NCI-H1048 (cell line): ENCODE measurements around the gene SLC8A3.

Experiments used
- DNase-seq: peaks from one replicate; lab custom pipeline; 2025; lab: John Stamatoyannopoulos, UW

Gene SLC8A3

DNA sequence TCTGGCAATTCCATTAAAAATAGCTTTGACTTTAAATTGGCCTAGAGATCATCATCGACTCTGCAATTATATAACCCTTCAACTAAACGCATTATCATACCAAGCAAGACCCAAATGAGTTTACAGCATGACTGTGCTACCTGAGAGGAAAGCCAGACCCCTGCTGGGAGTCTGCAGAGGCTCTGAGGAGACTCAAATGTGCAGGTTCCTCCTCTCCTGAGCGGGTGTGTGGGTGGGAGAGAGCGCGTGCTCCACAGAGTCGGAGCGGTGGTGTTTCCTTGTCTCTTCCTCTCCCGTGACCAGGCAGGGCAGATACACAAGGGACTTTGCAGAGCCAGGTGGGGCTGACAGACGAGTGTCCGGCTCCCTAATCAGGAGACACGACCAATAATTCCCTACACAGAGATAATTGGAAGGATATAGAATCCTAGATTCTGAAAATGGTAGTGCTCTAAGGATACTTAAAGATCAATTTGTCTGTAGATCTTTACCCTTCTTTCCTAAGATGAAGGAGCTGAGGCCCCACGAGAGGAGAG lies 74.1 kb downstream of the SLC8A3 start:
- DNase-seq: no peak

DNA sequence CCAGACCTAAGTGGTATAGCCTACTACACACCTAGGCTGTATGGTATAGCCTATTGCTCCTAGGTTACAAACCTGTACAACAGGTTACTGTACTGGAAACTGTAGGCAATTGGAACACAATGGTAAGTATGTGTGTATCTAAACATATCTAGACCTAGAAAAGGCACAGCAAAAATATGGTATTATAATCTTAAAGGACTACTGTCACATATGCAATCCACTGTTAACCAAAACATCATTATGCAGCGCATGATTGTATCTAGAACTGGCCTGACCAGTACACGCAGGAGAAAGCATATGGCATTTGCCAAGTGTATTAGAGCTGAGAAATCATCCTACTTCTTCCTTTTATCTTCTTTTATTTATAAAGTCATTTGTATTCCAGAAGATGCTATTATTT lies 75.5 kb downstream of the SLC8A3 start:
- DNase-seq: no peak

DNA sequence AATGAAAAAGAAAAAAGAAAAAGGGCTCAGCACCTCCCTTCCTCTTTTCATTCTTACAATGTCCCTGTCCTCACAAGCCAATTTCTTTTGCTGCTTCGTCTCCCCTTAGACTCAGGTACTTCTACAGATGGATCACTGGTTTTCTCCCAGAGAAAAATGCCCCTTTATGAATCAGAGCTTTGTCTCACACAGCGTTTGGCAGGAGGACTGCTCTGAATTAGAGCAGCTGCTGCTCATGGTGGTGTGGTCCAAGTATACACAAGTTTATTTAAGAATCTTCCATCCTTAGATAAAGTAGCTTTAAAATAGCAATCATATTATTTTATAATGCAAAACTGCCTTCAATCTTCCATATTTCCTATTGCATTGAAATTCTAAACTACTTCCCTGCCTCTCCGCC lies 80.3 kb downstream of the SLC8A3 start:
- DNase-seq: no peak

DNA sequence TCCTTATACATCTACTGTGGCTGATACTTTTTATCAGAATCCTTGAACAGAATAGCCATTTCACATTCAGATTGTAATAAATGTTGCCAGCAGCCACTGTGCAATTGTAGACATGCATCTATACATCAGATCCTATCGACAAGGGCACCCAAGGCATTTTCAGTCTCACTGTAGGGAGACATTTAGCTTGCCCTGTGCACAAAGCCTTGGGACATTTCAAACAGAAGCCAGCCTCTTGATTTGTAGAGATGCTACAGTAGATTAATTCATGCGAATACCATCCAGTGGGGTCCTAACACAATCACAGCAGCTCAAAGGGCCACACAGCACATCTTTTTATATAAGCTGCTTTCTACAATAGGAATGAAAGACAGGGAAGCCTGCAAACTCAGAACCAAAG lies 81.4 kb downstream of the SLC8A3 start:
- DNase-seq: no peak

DNA sequence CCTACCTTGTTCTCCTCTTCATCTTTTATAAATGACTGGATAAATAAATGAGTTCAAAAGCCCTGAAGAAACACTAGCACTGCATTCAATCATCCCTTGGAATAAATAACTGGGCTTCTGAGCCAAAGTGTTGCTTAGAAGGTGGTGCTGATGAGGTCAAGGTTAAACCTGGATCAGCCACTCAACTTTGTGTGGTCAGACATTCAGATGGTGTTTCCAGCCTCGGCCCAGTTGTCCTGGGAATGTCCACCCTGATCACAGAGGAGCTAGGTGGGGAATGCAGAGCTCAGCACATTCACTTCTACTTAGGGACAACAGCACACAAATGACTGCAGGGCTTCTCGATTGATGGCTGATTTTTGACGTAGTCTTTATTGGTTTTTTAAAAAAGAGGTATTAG lies 88.7 kb downstream of the SLC8A3 start:
- DNase-seq: no peak

DNA sequence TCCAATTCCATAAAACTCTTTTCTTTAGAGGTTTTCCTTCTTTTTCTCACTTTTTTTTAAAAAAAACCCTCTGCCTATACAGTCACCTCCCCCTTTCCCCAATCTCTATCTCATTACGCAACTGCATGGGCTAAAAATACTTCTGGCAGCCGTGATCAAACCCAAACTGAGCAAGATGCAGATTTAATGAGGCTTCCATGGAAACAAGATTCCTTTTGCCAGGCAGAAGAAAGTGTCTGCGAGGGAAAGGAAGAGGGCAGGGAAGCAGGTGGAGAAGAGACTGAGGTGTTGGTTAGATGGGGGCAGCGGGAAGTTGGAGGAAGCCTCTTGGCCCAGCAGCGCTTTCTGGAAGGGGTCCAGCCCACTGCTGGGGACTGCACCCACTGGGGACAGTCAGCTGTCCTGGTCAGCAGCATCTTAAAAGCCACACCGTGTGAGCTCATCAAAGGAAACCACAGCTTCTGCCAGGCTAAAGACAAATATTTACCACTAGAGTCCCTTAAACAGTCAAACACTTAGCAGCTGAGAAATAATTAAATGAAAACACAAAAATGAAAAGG lies 90.4 kb downstream of the SLC8A3 start:
- DNase-seq: no peak

DNA sequence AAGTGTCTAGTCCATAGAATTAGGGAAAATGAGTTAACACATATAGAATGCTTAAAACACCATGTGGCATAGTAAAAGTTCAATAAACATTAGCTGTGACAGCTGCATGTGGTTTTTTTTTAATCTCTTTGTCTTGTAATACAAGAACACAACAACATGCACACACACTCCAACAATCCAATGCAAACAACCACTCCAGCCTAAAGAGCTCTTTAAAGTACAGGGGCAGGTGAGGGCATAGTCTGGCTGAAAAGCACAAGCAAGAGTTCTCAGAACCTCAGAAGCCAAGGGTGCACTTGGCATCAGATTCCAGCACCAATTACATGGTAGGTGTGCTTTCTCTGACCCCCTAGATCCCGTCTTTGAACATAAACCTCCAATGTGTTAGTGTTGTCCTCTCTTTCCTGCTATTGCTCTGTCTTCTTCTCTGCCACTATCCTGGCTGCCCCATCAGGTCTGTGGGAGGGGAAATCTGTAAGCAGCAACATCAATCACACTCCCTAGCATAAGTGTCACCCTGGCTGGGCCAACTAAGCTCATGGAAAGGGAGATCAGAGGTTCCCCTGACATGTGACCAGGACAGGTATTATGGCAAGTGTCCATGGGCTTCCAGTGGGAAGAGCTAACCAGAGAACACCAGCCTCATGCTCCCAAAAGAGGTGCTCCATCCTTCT lies 91.0 kb downstream of the SLC8A3 start:
- no peak for DNase-seq

DNA sequence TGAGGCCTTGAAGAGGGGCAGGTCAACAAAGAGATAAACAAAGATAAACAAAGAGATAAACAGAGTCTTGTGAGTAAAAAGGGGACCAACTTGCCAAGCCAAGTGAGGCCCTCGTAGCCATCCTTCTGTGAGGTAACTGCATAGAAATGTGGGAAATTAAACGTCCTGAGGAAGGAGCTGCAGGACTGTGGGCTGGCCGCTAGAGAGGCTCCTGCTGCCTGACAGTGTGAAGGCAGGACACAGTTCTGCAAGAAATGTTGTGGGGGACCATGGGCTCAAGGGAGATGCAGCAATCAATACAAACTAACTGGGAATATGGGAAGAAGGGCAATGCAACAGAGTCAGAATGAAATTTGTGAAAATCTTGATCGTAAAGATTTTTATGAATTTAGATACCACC lies 91.9 kb downstream of the SLC8A3 start:
- DNase-seq: no peak

DNA sequence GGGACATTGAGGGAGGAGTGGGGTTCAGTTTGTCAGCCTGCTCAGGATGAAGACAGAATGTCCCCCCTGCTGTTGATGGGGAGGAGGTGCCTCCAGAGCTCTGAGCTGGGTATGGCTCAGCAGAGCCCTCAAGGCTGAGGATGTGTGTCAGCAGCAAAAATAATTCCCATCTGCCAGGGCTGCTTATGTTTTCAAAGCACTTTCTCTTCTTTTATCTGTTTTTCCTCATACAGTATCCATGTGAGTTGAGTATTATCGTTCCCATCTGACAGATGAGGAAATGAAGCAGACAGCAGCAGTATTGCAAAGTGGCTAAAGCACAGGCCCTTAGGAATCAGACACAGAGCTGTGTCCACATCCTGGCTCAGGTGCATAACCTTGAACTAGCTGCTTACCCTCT lies 94.1 kb downstream of the SLC8A3 start:
- no peak for DNase-seq

DNA sequence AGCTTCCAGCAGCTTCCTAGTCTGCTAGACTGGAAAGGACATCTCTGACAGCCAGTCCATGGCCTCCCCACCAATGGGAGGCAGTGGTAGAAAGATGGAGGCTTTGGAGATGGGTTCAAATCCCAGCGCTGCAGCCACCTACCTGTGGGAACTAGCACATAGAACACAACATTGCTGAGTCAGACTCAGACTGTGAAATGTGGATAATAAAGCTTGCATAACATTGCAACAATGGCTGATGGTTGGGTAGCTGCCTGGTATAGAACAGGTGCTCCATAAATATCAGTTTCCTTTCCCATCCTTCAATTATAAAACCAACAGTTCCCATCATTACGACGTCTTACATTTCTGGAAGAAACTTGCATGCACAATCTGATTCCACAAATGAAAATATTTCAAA lies 94.6 kb downstream of the SLC8A3 start:
- no peak for DNase-seq

DNA sequence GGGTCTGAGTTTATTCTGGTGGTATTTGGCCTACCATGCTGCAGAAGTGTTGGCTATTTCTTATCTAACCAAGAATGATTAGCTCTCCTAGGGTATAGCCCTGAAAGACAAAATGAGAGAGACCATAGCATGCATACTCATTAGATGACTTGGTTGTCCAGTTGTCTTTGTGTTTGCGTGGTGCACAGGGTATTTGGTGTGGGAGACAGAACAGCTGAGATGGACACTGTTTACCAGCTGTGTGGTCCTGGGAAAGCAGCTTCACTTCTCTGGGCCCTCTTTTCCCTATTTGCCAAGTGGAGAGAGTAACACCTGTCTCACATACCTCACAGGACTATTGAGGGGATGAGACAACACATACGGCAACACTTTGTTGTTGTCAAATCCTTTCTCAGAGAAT lies 95.6 kb downstream of the SLC8A3 start:
- no peak for DNase-seq

DNA sequence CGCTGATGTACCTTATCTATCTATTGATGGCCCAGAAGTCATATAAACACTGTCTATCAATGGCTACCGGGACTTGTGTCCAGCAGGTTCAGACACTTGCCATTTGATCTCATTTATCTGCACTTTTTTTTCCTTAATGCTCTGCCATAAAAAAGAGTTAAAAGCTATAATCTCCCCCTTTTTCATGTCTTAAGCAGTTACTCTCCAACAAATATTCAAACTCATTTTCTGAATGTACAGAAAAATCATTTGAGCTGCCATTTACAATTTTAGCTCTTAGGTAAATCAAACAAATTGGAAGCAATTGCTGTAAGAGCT lies 101.4 kb downstream of the SLC8A3 start:
- no peak for DNase-seq

DNA sequence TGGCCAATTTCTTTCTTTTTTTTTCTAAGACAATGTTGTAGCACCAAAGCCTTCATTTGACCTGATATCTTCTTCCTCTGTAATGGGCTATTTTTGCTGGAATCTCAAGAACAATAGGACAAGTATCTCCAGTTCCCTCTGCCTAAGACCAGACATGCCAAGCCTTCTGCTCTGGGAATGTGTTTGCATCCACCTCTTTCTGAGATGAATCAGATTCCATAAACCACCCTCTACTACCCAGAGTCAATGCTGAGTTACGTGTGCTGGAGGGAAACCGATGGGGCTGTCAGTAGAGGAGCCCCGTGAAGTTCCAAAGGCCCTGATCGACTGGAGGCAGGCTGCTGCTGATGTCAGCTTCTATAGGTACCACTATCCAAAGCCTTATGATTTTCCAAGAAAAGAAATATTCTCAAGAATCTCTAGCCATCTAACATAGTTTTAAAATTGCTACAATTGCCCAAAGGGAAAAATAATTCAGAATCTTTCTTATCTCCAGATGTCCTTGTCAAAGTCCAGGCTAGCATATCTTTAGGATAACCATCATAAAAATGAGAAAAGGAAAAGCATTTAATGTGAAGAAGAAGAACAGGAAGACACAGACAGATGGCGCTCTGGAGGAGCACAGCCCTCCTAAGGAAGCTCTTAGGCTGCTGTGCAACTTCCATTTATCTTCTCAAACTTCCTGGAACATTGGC lies 101.9 kb downstream of the SLC8A3 start:
- no peak for DNase-seq

DNA sequence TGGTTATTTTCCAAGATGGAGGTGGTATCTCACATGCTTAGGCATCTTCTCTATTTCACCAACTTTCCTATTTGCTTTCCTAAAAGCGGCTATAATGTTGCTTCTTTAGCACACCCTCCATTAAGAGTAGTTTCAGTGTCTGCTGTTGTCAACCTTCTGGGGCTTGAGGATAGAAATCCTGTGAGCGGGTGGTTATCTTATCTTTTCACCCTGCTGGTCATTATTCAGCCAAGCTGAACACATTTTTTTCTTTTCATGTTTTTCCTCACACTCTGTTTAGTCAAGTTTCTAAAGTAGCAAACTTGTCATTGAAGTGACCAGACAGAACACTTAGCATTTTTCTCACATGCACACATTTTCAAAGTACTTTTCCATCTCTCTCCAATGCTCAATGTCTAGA lies 104.5 kb downstream of the SLC8A3 start:
- DNase-seq: no peak

DNA sequence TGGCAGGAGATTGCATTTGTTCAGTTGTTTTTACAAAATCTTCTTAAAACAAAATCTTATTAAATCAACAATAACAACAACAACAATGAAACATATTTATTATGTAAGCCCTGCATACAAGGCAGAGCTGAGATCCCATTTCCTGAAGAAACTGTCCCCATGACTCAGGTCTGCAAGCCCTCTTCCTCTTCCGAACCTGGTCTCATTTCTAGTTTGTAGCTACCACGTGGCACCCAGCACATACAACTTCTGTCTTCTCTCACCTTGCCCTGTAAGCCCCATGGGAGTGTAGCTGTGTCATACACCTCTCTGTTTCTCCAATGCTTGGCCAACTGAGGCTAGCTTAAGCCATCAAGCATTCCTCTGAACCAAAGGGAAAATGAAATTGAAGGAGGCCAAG lies 106.4 kb downstream of the SLC8A3 start:
- no peak for DNase-seq

DNA sequence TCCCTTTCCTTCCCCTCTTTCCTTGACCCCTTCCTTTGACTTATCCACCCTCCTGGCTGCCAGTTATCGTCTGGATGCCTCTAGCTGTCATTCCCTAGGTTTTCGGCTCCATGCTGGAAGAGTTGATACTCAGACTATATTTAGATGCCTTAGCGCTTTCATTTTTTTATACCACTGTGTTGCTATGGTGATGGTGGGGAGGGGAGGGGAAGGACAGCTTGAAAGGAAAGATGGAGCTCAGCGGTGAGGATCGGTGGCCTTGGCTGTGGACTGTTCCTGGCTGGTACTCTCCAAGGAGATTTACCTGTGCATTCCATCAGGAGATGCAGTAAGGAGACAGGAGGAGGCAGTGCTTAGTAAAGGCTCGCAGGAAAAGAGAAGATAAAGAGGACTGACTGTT lies 108.7 kb downstream of the SLC8A3 start:
- DNase-seq: no peak

DNA sequence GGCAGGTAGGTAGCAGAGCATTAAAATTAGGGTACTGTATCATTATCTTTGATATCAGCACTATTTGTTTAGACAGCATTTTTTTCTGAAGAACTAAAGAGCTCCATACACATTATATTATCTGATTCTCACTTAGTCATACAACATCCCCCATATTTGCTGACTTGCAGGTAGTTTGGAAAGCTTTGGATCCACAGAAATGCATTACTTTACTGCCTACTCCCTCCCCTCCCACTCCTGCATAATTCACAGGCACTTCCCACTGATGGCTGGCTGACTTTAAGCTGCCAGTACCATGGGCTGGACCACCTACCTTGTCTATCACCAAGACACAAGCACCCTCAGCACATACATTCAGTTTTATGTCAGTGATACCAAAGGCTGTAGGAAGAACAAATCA lies 110.4 kb downstream of the SLC8A3 start:
- no peak for DNase-seq

DNA sequence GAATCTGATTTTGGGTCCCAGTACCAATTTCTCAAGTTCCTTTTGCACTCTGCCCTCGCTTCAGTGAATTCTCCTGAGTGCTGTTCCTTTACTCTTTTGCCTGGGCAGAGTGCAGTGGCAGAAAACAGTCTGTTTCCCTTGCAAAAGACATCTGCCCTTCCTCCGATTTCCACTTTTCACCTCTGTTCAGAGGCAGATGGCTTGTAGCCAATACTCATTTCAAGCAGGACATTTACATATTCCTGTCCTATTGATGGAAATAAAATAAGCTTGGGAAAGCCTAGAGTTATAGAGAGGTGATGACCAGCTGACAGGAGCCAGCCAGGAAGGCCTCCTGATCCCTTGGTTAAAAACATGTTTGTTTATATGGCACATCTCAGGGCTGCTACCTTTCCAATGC lies 111.0 kb downstream of the SLC8A3 start:
- no peak for DNase-seq

DNA sequence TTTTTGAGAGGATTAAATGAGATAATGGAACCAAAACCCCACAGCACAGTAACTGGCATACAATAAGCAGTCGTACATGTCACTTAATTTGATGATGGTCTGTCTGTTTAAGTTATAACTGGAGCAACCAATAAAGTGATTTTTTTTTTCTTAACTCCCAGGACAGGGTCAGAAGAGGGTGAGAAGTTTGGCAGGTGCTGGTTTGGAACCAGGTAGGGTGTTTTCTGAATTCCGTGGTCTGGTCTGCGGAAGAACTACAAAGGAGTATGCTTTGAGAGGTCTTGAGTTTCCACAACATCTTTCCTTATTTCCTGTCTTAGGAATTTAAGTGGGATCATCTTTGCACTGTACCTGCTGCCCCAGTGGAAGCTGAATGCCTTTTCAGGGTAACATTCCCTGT lies 111.7 kb downstream of the SLC8A3 start:
- no peak for DNase-seq

DNA sequence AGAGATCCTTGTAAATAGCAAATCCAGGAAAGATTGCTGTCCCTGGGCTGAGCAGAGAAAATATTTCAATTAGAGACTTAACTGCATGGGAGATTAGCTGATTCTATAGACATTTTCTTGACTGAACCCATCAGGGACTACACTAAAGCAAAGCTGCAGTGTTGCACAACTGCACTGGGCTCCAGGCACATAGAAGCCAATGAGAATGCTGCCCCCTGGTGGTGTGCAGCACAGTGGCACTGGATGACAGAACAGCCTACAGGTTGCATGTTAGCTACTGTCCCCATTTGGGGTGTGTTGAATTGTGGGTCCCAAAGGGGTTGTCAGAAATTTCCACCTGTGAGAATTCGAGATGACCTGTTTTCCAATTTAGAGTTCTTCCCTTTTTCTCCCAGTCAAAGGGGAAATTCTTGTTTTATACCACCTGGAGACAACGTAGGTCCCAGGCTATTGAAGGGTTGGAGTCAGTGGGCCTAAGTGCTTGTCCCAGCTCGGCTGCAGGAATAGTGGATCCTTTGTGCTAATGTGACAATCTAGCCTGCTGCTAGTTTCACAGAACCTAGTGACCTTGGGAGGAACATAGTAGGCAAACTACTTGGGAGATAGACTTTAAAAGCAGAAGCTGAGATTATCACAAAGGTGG lies 114.7 kb downstream of the SLC8A3 start:
- peak; percentile 5 for DNase-seq

DNA sequence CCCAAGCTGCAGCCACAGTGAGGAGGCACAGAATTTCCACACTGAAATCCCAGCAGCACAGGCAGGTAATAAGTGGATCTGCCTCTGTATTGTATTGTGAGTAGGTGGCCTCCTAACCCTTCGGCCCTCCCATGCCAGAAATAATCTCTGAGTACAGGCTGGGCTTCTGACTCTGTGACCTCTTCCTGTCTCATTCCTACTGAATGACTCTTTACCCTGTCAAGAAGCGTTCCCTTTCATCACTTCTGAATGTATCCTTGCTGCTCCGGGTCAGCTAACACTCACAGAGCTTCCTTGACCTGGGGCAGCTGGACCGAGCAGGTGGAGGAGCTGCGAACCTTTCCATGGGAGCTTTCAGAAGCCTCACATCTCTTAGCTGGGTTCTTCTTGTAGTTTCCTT lies 119.6 kb downstream of the SLC8A3 start:
- DNase-seq: no peak

DNA sequence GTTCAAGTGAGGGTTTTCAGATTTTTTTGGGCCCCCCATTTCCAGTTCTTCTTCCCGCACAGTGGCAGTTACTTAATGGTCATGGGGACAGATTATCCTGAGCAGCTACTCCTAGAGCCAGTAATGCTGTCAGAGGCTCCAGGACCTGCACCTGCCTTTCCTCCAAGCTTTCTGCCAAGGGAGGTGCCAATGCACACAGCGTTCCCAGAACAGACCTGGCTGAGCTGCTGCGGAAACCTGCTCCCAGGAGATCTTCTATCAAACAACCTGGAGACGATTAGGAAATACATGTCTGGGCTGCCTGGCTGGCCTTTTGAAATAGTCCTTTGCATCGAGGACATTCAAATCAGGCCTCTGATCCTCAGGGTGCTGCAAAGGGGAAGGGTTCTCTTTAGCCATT lies 120.9 kb downstream of the SLC8A3 start:
- no peak for DNase-seq
